Subcutaneous abdominal adipose tissue (tissue), 5 donors: Measurements from ENCODE around the gene PPFIA4.

ENCODE experiments used
- H3K27ac ChIP-seq: one replicate; pipeline ENCODE4 v1.7.0; 2013; ENCODE audit warnings: low read depth, mild to moderate bottlenecking, inconsistent platforms, low read length, moderate library complexity
- H3K27me3 ChIP-seq, 5 donors: one replicate each; pipeline ENCODE4 v1.7.0; 2013; ENCODE audit warnings: low read length in 5 of 5, inconsistent platforms in 1 of 5; ENCODE audit not compliant: control insufficient read depth in 5 of 5, insufficient read depth in 4 of 5
- H3K36me3 ChIP-seq, 5 donors: one replicate each; pipeline ENCODE4 v1.7.0; 2013; ENCODE audit warnings: low read length in 5 of 5; ENCODE audit not compliant: control insufficient read depth in 5 of 5, insufficient read depth in 5 of 5
- H3K4me1 ChIP-seq, 5 donors: one replicate each; pipeline ENCODE4 v1.7.0; 2013; ENCODE audit warnings: low read length in 5 of 5, mild to moderate bottlenecking in 3 of 5, moderate library complexity in 1 of 5; ENCODE audit not compliant: control insufficient read depth in 5 of 5, insufficient read depth in 5 of 5
- H3K4me3 ChIP-seq, 5 donors: one replicate each; pipeline ENCODE4 v1.7.0; 2013; ENCODE audit warnings: low read length in 5 of 5, low read depth in 1 of 5
- H3K9ac ChIP-seq, 5 donors: one replicate each; pipeline ENCODE4 v1.7.0; 2013; ENCODE audit warnings: low read length in 5 of 5, mild to moderate bottlenecking in 4 of 5, moderate library complexity in 3 of 5
- H3K9me3 ChIP-seq, 5 donors: one replicate each; pipeline ENCODE4 v1.7.0; 2013; ENCODE audit warnings: low read length in 5 of 5; ENCODE audit not compliant: control insufficient read depth in 5 of 5
- donor health status: healthy.
- donor health status: healthy.
- donor health status: healthy.
- donor health status: healthy.
- donor health status: healthy.

PPFIA4 gene

DNA sequence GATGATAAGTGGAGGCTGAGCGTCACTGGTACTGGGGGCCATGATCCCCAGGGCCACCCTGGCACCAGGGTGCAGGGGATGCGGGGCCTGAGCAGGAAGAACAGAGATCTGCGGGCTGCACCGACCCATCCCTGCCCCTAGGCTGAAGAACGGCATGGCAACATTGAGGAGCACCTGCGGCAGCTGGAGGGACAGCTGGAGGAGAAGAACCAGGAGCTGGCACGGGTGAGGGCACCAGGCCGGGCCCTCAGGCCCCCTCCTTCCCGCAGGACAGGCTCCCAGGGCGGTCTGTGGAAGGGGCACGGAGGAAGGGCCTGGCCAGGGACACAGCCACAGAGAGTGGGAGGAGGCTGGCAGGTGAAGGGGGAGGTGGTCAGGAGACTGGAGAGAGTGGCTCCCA lies 21.8 kb downstream of the PPFIA4 start:
- Histone ChIP-seq H3K4me3 (no peak overlapping the region), H3K9ac (no peak overlapping the region), H3K4me1 (peaks cover 0 to 11% (median 0%) of the 10 kb centered on the region in 5 donors), H3K36me3 (no peaks in the 10 kb centered on the region), H3K27ac (no peak overlapping the region), H3K27me3 (peaks cover 9 to 16% (median 15%) of the 10 kb centered on the region in 5 donors), H3K9me3 (no peaks in the 10 kb centered on the region)

DNA sequence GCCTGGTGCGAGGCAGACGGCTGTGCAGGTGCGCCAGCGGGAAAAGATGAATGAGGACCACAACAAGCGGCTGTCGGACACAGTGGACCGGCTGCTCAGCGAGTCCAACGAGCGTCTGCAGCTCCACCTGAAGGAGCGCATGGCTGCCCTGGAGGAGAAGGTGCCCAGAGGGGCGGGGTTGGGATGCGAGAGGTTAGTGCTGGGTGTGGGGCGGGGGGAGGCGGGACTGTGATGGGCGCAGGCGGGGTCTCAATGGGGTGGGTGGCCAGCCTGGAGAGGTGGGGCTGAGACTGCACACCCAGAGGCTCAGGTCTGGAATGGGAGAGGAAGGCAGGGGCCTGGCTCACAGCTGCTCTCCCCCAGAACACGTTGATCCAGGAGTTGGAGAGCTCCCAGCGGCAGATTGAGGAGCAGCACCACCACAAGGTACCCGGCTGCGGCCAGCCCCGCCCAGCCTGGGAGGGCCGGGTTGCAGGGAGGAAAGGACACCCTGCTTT lies 22.3 kb downstream of the PPFIA4 start:
- Histone ChIP-seq H3K9me3 (no peaks in the 10 kb centered on the region), H3K4me3 (no peak overlapping the region), H3K27ac (no peak overlapping the region), H3K9ac (no peak overlapping the region), H3K4me1 (peaks cover 0 to 11% (median 0%) of the 10 kb centered on the region in 5 donors), H3K36me3 (no peaks in the 10 kb centered on the region), H3K27me3 (peaks cover 9 to 18% (median 15%) of the 10 kb centered on the region in 5 donors)

DNA sequence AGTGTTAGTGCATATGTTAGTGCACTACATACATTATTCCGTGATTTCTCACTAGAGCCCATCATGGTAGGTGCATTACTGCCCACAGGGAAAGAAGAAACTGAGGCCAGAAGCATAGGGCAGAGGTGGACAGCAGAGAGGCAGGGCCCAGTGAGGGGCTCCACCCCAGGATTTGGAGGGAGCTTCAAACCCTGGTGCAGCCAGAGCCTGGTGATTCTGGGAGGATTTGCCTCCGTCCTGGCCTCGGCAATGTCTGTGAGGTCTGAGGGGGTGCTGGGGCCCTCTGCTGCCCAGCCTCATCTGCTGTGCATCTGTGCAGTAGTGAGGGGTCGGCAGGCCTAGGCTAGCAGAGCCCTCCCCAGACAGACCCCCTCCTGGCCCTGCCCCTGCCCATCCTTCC lies 22.8 kb downstream of the PPFIA4 start:
- Histone ChIP-seq H3K36me3 (no peaks in the 10 kb centered on the region), H3K9ac (no peak overlapping the region), H3K9me3 (no peaks in the 10 kb centered on the region), H3K4me1 (peaks cover 0 to 11% (median 0%) of the 10 kb centered on the region in 5 donors), H3K27me3 (peaks cover 9 to 19% (median 14%) of the 10 kb centered on the region in 5 donors), H3K4me3 (no peak overlapping the region), H3K27ac (no peak overlapping the region)

DNA sequence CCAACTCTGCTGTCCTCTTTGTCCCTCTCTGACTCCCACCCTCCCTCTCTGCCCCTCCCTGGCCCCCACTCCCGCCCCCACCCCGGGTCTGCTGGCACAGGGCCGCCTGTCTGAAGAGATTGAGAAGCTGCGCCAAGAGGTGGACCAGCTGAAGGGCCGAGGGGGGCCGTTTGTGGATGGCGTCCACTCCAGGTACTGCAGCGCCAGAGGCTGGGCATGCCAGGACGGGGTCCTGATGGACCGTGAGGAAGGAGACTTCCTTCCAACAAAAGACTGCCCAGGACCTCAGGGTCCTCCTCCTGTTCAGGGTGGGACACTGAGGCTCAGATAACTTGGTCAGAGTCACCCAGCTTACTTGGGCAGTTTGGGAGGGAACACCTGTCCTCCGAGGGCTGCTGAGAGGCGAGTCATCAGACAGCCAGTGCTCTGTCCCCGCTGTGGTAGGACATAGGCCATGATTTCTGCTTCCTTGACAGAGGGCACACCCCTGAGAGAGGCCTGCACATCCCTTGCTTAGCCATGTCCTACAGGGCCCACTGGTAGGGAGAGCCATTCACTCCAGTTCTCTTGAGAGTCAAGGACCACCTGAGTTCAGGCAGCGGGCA lies 23.4 kb downstream of the PPFIA4 start:
- peaks cover 0 to 11% (median 0%) of the 10 kb centered on the region in 5 donors for H3K4me1 ChIP-seq
- H3K27me3 ChIP-seq = peaks cover 9 to 16% (median 13%) of the 10 kb centered on the region in 5 donors
- H3K27ac ChIP-seq = no peak overlapping the region
- H3K4me3 ChIP-seq = no peak overlapping the region
- H3K9ac ChIP-seq = no peak overlapping the region
- H3K36me3 ChIP-seq = no peaks in the 10 kb centered on the region
- no peaks in the 10 kb centered on the region for H3K9me3 ChIP-seq

DNA sequence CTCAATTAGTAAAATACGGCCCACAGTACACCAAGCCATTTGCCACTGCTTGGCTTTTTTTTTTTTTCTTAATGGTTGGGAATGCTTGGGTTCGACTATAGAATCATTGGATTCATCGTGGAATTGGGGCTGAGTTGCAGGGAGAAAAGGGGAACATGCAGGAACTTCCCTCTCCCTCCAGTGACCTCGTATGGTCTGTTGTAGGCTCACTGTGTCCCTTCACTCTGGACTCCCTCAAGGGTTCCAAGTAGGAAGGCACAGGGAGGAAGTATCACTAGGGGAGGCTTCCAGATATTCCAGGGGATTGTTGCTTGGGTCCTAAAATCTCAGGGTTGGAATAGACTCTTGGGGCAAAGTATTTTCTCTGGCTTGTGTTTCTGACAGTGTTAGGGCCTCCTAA lies 24.5 kb downstream of the PPFIA4 start:
- H3K36me3 ChIP-seq = no peaks in the 10 kb centered on the region
- no peak overlapping the region for H3K4me3 ChIP-seq
- H3K9ac ChIP-seq = no peak overlapping the region
- H3K9me3 ChIP-seq = no peaks in the 10 kb centered on the region
- H3K27me3 ChIP-seq = peaks cover 7 to 15% (median 9%) of the 10 kb centered on the region in 5 donors
- H3K27ac ChIP-seq = no peak overlapping the region
- H3K4me1 ChIP-seq = peaks cover 0 to 11% (median 0%) of the 10 kb centered on the region in 5 donors

DNA sequence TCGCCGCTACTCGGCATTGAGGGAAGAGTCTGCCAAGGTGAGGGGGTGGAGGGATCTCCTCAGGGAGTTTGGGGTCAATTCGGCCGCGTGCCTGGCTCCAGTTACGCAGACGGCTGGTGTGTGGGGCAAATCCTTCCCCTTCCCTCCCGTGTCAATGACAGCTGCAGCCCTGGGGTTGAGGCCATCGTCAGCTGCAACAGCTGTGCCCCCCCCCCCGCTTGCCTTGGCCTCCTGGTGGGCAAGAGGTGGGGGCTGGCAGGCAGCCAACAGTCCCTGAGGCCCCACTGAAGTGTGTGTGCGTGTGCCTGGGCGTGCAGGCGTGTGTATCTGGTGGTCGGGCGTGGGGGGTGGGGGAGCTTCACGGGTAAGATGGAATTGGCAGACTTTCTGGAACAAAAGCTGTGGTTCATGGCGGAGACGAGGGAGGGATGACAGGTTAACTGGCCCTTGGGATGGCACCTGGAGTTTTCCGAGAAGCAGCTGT lies 25.6 kb downstream of the PPFIA4 start:
- H3K27me3 ChIP-seq = peaks cover 3 to 14% (median 7%) of the 10 kb centered on the region in 5 donors
- peaks cover 0 to 10% (median 0%) of the 10 kb centered on the region in 5 donors for H3K4me1 ChIP-seq
- H3K9ac ChIP-seq = no peak overlapping the region
- no peak overlapping the region for H3K4me3 ChIP-seq
- H3K27ac ChIP-seq = no peak overlapping the region
- H3K9me3 ChIP-seq = no peaks in the 10 kb centered on the region
- H3K36me3 ChIP-seq = no peaks in the 10 kb centered on the region

DNA sequence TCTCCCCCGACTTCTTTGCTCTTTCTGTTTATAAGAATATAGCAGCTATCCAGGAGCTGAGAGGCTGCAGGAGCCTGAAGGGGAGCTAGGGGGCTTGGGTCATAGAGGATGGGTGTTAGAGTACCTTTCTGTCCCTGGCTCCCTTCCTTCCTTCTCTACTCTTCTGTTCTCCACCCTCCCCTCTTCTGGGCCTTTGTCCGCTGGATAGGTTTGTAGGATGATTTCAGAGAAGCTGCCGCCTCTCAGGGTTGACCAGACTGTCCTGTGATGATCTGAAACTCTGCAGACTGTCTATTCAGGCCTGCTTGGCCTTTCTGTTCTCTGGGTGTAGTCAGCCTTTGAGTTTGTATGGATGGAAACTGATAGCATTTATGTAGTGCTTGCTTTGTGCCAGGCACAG lies 26.3 kb downstream of the PPFIA4 start:
- no peak overlapping the region for H3K9ac ChIP-seq
- H3K27me3 ChIP-seq = peaks cover 3 to 14% (median 7%) of the 10 kb centered on the region in 5 donors
- no peaks in the 10 kb centered on the region for H3K36me3 ChIP-seq
- H3K27ac ChIP-seq = no peak overlapping the region
- no peak overlapping the region for H3K4me3 ChIP-seq
- H3K4me1 ChIP-seq = peaks cover 0 to 8% (median 0%) of the 10 kb centered on the region in 5 donors
- no peaks in the 10 kb centered on the region for H3K9me3 ChIP-seq

DNA sequence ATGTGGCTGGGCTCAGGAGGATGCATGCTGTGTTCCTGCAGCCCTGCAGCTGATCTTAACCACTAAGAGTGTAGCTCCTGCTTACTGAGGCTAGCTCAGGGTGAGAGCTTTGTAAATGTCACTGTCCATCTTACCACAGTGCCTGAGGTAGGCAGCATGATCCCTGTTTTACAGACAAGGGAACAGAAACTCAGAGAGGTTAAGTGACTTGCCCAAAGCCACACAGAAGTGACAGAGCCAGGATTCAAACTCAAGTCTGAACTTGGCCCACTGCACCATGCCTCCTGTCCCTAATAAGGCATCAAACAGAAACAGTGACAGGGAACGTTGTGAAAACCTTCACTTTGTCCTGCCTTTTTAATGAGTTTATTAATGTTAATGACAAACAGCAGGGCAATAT lies 27.9 kb downstream of the PPFIA4 start:
- H3K27ac ChIP-seq = no peak overlapping the region
- no peak overlapping the region for H3K4me3 ChIP-seq
- peaks cover 0 to 23% (median 11%) of the 10 kb centered on the region in 5 donors for H3K4me1 ChIP-seq
- H3K36me3 ChIP-seq = no peaks in the 10 kb centered on the region
- no peak overlapping the region for H3K9ac ChIP-seq
- H3K9me3 ChIP-seq = no peaks in the 10 kb centered on the region
- H3K27me3 ChIP-seq = peaks cover 7 to 9% (median 7%) of the 10 kb centered on the region in 5 donors

DNA sequence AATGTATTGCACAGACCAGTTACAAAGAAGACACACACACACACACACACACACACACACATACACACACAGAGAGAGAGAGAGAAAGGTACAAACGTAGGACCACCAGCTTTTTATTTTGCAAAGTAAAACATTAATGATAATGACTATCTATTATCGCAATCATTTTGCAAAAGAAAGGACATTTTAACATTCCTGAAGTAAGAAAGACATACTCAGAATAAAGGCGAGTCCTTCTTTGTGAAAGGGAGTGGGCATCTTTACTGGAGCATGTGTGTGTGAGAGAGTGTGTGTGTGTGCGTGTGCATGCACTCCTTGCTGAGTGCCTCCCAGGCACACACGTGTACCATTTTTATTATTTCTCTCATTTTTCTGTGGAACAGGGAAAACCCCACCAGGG lies 28.4 kb downstream of the PPFIA4 start:
- Histone ChIP-seq H3K4me1 (peaks cover 0 to 28% (median 11%) of the 10 kb centered on the region in 5 donors), H3K27ac (no peak overlapping the region), H3K9ac (no peak overlapping the region), H3K9me3 (no peaks in the 10 kb centered on the region), H3K36me3 (no peaks in the 10 kb centered on the region), H3K27me3 (peaks cover 7 to 9% (median 7%) of the 10 kb centered on the region in 5 donors), H3K4me3 (no peak overlapping the region)

DNA sequence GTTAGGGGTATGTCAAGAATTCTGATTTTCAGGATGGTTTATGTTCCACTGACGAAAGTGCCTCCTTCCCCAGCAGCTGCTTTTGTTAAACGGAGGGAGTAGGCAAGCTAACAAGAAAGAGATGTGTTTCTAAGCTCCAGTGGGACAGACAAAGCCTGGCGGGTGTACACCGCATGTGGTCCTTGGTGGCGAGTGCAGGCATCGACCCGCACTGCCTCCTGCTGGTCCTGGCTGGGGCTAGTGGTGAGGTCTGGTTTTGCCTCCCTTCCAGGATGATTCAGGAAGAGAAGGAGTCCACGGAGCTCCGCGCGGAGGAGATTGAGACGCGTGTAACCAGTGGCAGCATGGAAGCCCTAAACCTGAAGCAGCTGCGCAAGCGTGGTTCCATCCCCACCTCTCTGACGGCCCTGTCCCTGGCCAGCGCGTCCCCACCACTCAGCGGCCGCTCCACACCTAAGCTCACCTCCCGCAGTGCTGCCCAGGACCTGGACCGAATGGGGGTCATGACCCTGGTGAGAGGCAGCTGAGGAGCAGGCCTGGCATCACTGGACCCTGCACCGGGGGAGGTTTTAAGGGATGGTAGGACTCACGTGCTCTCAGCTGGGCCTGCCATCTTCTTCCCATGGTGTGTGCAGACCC lies 29.0 kb downstream of the PPFIA4 start:
- Histone ChIP-seq H3K4me3 (no peak overlapping the region), H3K27me3 (peaks cover 6 to 10% (median 7%) of the 10 kb centered on the region in 5 donors), H3K9ac (no peak overlapping the region), H3K27ac (no peak overlapping the region), H3K4me1 (peaks cover 0 to 31% (median 11%) of the 10 kb centered on the region in 5 donors), H3K36me3 (no peaks in the 10 kb centered on the region), H3K9me3 (no peaks in the 10 kb centered on the region)
